HG03095 (cell line): ENCODE data around the gene DGCR6.
"Not testable (repeated sequence)": the region's sequence is repeated elsewhere in the genome, so short reads cannot be mapped to it uniquely, and the experiment has no call there.

Experiments used
- ATAC-seq: cut with Tn5 transposase; IDR thresholded peaks from one replicate; pipeline ENCODE4 v1.9.1; 2021; ENCODE audit warnings: moderate library complexity; ENCODE audit not compliant: unreplicated experiment

Gene DGCR6

GRCh38 chr22:18905540-18906409 is at the start of gene DGCR6:
Gene DGCR6 (plus strand): TSS chr22:18906320. CDS start chr22:18906375, 55 bp downstream.
- ATAC-seq, result peak; percentile 93

- not testable (repeated sequence) for ATAC-seq
Observed at GRCh38 chr22:18859314-18859713, 46.8 kb upstream of the DGCR6 start.

- ATAC-seq, result not testable (repeated sequence)
Observed at GRCh38 chr22:18881260-18881659, 24.9 kb upstream of the DGCR6 start.

GRCh38 chr22:18884465-18884864 is 21.7 kb upstream of the DGCR6 start:
- not testable (repeated sequence) for ATAC-seq

GRCh38 chr22:18888115-18888514 is 18.0 kb upstream of the DGCR6 start:
- no peak for ATAC-seq

- not testable (repeated sequence) for ATAC-seq
Observed at GRCh38 chr22:18890510-18891192, 15.5 kb upstream of the DGCR6 start.

- ATAC-seq, result not testable (repeated sequence)
Observed at GRCh38 chr22:18893775-18894174, 12.3 kb upstream of the DGCR6 start.

- ATAC-seq, result not testable (repeated sequence)
Observed at GRCh38 chr22:18896037-18896657, 10.0 kb upstream of the DGCR6 start.

GRCh38 chr22:18906410-18906745 is 258 bp downstream of the DGCR6 start:
- not testable (repeated sequence) for ATAC-seq

GRCh38 chr22:18906896-18907295 is 776 bp downstream of the DGCR6 start:
- ATAC-seq, result no peak

GRCh38 chr22:18909556-18909955 is 3.4 kb downstream of the DGCR6 start:
- no peak for ATAC-seq

GRCh38 chr22:18911535-18911934 is 5.4 kb downstream of the DGCR6 start:
- not testable (repeated sequence) for ATAC-seq

GRCh38 chr22:18912264-18912946 is 6.3 kb downstream of the DGCR6 start:
- not testable (repeated sequence) for ATAC-seq

- not testable (repeated sequence) for ATAC-seq
Observed at GRCh38 chr22:18914558-18914957, 8.4 kb downstream of the DGCR6 start.

- not testable (repeated sequence) for ATAC-seq
Observed at GRCh38 chr22:18915550-18915949, 9.4 kb downstream of the DGCR6 start.

- not testable (repeated sequence) for ATAC-seq
Observed at GRCh38 chr22:18917818-18918217, 11.7 kb downstream of the DGCR6 start.

- not testable (repeated sequence) for ATAC-seq
Observed at GRCh38 chr22:18920257-18920902, 14.3 kb downstream of the DGCR6 start.

- ATAC-seq, result no peak
Observed at GRCh38 chr22:18925368-18926064, 19.4 kb downstream of the DGCR6 start.

GRCh38 chr22:18927020-18927419 is 20.9 kb downstream of the DGCR6 start:
- ATAC-seq, result no peak

- no peak for ATAC-seq
Observed at GRCh38 chr22:18927573-18927972, 21.5 kb downstream of the DGCR6 start.
